Epithelial cell of esophagus (primary cell): Measurements from ENCODE around the gene PDK2.
A peak's percentile ranks its signal among the peaks of the same experiment; 100 is the strongest.

Experiments
- DNase-seq: peaks from one replicate; pipeline ENCODE4 v3.0.0; 2010; ENCODE audit warnings: low read depth
- H3K4me3 ChIP-seq: 2 replicates; pipeline ENCODE4 v1.5.1; 2011; ENCODE audit warnings: mild to moderate bottlenecking, low read length, control low read depth
- TF ChIP-seq, protein P1 (sequence below): IDR thresholded peaks from 2 replicates; pipeline ENCODE4 v1.5.1; 2011; ENCODE audit warnings: low read depth, mild to moderate bottlenecking, low read length, control low read depth, inconsistent platforms; ENCODE audit not compliant: insufficient read depth; ENCODE audit errors: missing control alignments

Gene PDK2

DNA sequence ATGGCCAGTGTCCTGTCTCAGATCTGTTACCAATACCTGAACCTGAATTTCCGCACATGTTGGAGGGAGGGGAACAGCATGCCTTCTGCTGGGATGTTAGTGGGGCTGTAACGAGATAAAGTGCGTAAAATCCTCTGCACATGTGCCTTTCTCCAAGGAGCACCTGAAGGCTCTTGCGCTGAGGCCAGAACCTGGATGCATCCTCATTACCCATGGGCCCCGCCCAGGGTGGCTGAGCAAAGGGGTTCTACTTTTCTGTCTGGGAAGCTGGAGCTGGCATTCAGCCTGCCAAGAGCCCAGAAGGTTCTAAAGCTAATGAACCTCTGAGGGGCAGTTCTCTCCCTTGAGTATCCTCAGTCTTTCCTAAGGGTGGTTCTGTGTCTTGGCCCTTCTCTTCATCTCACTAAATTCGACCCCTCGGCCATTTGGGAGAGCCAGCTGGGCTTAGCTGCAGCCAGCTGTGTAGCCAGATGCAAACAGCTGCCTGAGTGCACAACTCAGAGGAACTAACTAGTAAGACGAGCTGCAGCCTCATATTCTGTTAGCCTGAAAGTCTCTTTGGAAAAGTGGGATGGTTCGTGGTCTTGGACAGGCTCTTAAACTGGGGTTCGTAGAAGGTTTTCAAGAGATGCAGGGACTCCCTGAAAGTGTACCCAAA lies 36.7 kb upstream of the PDK2 start:
- DNase-seq, result no peak
- peak overlapping the region; percentile 75 for H3K4me3 ChIP-seq
- TF ChIP-seq, protein P1, sequence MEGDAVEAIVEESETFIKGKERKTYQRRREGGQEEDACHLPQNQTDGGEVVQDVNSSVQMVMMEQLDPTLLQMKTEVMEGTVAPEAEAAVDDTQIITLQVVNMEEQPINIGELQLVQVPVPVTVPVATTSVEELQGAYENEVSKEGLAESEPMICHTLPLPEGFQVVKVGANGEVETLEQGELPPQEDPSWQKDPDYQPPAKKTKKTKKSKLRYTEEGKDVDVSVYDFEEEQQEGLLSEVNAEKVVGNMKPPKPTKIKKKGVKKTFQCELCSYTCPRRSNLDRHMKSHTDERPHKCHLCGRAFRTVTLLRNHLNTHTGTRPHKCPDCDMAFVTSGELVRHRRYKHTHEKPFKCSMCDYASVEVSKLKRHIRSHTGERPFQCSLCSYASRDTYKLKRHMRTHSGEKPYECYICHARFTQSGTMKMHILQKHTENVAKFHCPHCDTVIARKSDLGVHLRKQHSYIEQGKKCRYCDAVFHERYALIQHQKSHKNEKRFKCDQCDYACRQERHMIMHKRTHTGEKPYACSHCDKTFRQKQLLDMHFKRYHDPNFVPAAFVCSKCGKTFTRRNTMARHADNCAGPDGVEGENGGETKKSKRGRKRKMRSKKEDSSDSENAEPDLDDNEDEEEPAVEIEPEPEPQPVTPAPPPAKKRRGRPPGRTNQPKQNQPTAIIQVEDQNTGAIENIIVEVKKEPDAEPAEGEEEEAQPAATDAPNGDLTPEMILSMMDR, result no peak

DNA sequence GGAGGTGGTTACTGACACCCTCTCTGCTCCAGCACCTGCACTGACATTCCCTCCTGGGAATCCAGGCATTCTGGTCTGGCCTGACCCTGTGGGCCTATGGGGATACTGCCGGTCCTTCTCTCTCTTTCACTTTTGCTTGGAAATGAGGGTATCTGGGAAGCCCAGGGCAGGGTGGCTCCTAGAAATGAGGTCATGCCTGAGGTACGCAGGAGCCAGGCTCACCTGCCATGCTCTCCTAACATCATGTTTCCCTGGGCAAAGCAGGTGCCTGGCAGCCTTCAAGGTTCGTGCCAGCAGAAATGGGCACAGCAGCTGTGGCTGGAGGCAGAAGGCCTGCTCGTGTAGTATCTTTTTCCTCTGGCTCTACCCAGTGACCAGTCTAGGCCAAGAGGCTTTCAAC lies 35.9 kb upstream of the PDK2 start:
- peak; percentile 46 for DNase-seq
- TF ChIP-seq, protein P1, result no peak
- H3K4me3 ChIP-seq, result peak overlapping the region; percentile 75

DNA sequence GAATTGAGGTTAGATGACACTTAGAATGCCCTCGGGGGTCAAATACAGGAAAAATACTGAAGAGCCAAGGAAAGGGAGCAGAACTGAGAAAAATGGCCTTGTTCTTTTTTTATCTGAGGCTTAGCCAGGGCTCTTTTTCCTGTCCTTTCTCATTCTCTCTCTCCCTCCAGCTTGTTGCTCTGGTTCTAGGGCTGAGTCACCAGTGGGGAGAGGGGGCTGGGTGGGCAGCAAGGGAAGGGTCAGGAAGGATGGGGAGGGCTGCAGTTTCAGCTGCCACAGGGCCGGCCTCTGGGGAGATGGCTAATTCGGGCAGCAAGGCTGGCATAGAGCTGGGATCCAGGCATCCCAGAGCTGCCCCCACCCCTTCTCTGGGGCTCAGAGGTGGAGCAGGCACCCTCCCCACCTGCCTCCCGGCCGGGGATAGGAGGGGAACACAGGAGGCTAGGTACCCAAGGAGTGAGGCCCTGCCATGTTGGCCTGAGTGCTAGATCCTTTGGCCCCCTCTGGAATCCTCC lies 35.3 kb upstream of the PDK2 start:
- TF ChIP-seq, protein P1, result no peak
- H3K4me3 ChIP-seq, result peak overlapping the region; percentile 75
- peak; percentile 50 for DNase-seq

DNA sequence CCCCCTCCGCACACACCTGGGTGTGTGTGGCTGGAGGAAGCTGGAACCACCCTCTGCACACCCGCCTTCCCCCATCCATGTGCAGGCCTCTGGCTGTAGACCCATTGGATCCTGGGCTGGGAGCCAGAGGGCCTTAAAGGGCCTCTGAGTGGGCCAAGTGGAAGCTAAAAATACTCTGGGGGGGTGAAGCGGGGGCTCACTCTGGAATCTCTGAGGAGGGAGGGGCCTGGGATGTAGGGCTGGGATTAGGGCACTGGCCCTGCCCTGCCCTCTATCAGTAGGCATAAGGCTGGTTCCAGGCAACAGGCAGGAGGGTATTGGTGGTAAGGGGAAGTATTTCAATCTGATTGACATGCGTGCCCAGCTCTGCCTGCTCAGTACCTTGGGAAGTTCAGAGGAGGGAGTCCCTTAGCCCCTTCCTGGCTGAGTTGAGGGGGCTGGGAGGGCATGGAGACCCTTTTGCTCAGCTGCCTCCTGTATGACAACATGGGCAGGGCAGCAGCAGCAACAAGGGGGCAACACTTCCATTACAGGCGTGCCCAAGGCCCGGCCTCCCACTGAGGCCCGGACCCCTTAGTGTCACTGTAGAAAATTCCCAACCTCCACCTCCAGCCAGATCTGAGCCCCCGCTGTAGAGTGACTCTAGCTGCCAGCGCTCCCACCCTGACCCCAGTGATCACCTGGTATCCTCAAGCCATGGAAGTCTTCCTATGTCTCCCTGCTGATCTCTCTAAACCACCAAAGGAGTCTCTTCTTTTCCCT lies 34.0 kb upstream of the PDK2 start:
- DNase-seq, result peak; percentile 65
- TF ChIP-seq, protein P1, result no peak
- H3K4me3 ChIP-seq, result peak overlapping the region; percentile 75

DNA sequence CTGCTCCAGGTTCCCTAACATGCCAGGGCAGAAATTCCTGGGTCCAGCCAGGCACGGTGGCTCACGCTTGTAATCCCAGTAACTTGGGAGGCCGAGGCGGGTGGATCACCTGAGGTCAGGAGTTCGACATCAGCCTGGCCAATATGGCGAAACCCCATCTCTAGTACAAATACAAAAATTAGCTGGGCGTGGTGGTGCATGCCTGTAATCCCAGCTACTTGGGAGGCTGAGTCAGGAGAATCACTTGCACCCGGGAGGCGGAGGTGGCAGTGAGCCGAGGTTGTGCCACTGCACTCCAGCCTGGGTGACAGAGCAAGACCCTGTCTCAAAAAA lies 33.5 kb upstream of the PDK2 start:
- DNase-seq, result peak; percentile 61
- H3K4me3 ChIP-seq, result peak overlapping the region; percentile 75

DNA sequence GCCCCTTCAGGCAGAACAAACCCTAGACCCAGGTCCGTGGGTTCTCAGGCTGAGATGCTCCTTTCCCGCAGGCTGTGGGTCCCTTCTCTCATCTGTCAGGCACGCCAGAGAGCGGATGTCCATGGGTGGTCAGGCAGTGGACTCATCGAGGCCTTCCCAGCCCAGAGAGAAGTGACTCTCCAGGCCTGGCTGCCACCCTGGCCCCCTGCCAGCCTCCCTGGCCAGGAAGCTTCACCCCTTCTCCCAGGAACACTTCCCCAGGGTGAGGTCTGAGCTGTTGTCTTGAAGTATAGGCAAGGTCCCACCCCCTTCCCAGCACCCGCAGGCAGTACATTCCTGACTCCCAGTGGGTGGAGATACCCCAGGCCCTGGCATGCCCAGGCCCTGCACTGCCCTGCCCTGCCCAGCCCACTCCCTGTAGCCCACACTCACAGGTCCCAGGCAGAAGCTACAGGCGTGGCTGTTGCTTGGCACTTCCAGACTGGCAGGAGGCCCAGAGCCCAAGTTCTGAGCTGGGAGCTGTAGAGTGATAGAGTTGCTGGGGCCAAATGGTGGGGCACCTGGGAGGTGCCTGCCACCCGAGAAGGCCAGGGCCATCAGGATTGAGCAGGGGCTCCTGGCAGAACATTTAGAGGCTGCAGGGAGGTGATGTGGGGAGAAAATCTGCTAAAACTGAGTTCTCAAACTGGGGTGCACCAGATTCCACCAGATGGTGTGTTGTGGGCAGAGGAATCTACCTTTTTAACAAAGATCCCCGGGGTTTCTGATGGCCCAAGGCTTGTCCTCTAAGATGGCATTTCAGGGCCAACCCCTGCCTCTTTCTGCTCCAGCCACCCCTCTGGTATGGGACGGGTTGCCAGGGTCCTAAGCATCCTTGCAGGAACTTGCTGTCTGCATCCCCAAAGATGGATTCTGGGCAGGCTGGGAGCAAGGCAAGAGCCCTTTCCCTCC lies 32.6 kb upstream of the PDK2 start:
- TF ChIP-seq, protein P1, result no peak
- H3K4me3 ChIP-seq, result peak overlapping the region; percentile 26
- DNase-seq, result peak; percentile 100
